DND-41 (cell line): ENCODE measurements around the gene HOXA13.

ENCODE experiments used
- CTCF ChIP-seq: IDR thresholded peaks from 2 replicates; pipeline ENCODE4 v1.5.1; 2012; ENCODE audit warnings: borderline replicate concordance, low read length, moderate library complexity, mild to moderate bottlenecking; ENCODE audit not compliant: poor library complexity, severe bottlenecking; ENCODE audit errors: extremely low read depth
- EZH2 ChIP-seq: IDR thresholded peaks from 3 replicates; pipeline ENCODE4 v1.6.1; 2012; ENCODE audit warnings: borderline replicate concordance, low read depth, mild to moderate bottlenecking, moderate library complexity, low read length, inconsistent platforms; ENCODE audit not compliant: severe bottlenecking

- TF ChIP-seq EZH2 (no peak), CTCF (no peak)
These were observed 13.0 kb downstream of the HOXA13 start for GRCh38 chr7:27186668-27187474.
